ENCODE results near the gene PCYOX1L.

Gene PCYOX1L

DNA sequence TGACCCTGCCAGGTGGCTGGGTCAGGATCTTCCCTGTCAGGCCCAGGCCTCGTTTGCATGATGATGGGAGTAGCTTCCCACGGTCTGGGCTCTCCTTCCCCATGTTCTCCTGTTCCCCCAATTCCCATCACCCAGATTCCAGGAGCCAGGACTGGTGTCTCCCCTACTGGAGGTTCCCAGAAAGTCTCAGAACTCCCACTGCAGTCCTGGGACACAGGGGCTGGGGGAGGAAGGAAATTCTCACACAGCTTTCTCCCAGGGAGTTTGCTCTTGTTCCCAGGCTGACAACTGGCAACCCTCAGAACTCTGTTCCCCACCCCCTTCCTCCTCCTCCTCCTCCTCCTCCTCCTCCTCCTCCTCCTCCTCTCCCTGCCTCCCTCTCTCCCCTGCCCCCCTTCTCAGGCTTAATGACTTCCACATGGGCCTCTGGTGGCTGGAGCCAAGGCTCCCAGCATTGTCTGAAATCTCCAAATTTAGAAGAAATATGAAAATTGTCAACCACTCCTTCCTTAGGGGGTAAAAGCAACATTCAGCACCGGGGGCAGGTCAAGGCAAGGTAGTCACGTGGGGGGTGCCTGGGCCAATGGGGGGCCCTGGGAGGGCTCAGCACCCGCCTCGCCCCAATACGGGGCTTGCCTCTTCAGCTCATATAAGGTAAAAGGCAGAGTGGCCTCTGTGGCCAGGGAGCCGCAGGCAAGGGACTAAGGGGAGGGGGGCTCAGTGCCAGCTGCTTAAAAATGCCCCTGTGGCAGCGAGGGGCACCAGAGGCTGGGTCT, 48.5 kb downstream of the PCYOX1L start:
- DNase-seq (ENCODE audit: low read depth in 1 of 2, low spot score in 1 of 2), result no peak

DNA sequence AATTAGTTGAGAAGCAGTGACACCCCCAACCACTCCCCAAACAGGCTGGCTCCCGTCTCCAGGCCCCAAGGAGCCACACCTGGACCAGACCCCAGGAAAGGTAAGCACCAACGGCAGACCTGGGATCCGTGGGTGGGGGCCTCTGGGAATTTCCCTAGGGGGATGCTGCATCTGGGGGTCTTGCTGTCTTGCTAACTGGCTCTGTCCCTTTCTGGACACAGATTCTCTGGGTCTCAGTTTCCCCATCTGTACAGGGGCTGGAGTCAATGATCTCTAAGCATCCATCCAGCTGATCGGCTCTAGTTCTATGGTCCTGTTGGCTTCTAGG, 49.1 kb downstream of the PCYOX1L start:
- DNase-seq (ENCODE audit: low read depth in 1 of 2, low spot score in 1 of 2), result no peak

DNA sequence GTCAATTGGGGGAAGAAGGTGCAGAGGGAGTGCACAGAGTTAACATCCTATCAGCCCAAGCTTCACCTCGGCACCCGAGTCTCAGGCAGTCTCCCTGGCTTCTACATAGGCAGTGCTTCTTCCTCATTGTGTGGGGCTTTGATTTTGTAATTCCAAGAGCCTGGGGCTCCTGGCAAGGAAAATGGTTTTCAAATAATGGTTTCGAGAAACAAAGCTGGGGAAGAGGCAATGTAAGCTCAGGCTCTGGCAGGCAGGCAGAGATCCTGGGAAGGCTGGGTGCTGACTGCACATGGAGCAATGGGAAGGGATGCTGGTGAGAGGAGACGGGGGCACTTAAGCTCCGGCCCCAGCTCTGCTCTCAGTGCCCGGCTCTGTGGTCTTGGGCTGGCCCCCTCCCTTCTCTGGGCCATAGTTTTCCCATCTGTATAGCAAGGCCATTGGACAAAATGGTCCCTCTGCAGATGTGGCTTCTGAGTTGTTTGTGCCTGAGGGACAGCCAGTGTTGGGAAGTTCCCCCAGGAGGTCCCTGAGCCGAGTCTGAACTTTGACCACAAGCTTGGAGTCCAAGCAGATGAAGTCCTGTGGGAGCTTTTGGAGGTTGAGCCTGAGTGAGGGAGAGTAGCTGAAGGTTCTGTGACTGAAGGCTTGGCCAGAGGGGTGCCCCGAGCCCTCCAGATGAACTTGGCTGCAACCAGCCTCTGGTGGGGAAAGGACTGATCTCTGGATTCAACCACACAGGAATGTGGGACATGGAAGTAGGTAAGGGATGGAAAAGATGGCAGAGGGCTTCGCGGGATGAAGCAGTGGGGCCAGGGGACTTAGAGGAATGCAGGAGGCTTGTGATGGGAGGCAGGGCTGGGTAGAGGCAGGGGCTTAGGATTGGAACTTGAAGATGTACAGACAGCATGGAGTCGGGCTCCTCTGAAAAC, 49.7 kb downstream of the PCYOX1L start:
- no peak for DNase-seq (ENCODE audit: low read depth in 1 of 2, low spot score in 1 of 2)

DNA sequence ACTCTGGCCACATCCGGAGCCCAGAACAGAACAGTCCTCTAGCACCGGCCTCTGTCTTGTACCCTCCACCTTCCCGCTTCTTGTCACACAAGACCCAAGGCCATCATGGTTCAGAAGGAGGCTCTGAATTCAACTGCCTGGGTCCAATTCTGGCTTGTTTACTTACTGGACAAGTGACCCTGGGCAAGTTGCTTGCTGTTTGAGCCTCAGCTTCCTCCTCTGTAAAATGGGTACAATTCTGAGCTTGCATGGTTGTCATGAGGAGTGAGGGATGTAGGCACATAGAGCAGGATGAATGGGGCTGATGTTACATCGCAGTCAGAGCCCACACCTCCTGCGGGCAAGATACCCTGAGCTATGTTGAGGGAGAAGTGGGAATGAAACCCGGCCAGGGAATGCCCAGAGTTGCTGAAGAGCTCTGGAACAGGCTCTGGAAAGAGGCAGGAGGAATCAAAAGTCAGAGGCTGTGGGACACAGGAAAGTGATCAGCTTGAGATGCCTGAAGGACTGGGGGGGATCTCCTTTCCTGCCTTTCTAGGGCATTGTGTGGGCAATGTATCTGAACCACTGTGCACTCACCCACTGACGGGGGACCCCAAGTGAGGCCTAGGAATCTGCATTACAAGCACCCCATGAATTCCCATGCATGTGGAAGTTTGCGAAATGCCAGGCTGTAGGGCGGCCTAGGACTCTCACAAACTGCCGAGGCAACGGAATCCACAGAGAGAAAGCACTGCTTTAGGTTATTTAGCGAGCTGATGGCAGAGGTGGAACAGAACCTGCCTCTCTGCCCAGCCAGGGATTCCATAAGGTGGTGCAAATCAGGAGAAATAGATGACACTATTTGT, 50.6 kb downstream of the PCYOX1L start:
- DNase-seq (ENCODE audit: low read depth in 1 of 2, low spot score in 1 of 2), result no peak

DNA sequence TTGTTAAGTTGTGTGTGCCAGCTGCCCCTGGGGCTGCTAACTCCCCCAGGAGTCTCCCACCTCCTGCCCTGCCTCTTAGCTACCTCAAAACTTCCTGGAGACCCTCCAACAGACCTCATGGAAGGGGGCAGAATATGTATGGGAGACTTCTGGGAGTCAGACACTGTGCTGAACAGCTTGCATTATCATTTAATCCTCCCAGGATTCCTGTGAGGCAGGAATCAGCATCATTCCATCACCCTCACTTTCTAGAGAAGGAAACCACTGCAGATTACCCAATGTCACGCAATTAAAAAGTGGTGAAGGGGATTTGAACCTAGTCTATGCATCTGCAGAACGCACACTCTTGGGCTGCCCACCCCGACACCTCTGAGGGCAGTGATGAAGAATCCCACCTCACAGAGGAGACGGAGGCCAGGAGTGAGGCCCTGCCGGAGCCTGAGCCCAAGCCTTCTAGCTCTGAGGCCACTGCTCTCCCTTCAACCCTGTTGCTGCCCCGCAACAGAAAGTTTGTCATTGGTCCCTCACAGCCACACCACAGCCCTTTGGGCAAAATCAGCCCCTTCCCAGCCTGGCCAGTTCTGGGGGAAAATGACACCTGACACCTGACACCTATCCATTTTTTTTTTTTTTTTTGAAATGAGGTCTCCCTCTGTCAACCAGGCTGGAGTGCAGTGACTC, 51.6 kb downstream of the PCYOX1L start:
- no peak for DNase-seq (ENCODE audit: low read depth in 1 of 2, low spot score in 1 of 2)

DNA sequence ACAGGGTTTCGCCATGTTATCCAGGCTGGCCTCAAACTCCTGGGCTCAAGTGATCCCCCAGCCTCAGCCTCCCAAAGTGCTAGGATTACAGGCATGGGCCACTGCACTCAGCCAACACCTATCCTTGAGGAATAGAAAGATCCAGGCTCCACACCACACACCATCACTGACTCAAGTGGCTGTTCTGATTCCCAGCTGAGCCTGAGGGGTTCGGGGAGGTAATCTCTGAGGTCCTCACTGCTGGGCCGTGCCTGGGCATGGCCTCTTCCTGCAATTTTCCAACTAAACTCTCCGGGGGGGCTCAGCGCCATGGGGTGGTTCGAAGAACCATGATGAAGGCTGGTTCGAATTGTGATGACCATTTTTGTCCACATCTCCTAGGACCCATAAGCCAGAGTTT, 52.2 kb downstream of the PCYOX1L start:
- DNase-seq (ENCODE audit: low read depth in 1 of 2, low spot score in 1 of 2), result no peak

DNA sequence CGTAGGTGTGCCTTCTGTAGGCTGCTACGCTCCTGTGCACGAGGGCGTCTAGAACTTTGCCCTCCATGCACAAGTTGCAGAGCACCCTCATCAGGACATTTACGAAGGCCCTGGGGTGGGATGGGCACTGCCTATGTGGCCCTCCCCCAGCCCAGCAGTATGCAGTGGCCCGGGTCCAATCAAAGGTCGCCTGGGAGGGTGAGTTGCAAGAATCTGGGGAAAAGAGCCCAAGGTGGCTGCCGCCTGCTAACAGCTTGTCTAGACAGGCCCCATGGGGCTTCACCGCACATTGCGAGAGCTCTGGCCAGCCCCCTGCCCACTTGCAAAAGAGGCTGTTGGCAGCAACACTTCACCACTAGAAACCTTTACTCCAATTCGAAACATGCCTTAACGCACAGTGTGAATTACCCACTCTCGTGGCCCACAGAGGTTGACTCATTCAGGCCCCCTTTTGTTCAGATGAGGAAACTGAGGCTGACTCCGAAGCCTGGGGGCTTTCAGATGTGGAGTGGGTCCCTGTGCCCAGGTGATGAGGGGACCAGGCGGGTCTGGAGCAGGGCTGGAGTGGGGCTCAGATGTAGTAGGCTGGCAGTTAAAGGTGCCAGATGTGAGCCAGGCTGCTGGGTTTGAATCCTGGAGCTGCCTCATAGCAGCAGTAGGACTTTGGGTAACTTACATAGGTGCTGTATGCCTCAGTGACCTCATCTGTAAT, 53.0 kb downstream of the PCYOX1L start:
- no peak for DNase-seq (ENCODE audit: low read depth in 1 of 2, low spot score in 1 of 2)

DNA sequence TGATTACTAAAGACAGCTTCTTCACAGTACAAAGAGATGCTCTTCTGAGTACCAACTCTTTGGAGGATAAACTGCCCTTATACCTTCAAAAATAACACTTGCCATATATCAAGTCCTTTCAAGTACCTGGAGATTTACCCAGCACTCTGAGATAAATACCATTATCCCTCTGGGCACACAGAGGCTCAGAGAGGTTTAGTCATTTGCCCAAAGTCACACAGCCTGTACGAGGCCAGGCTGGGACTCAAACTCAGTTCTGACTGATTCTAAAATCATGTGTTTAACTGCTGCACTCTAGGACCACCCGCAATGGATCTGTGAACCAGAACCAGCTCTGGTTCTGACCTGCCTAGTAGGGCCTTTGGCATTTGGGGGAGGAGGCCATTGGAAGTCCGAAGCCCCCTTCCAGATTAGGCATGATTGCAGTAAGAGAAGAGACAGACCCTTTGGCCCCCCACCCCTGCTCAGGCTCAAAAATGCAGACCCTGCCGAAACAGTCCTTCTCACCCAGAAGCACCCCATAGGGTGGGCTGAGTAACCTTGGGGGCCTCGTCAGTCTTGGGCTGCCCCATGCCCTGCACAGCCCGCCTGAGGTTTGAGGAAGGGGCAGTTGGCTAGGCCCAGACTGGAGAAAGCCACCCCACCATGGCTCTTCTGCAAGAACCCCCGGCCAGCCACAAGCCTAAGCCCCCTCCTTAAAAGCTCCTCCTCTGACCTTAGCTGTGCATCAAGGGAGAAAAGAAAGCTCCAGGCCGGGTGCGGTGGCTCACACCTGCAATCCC, 54.1 kb downstream of the PCYOX1L start:
- DNase-seq (ENCODE audit: low read depth in 1 of 2, low spot score in 1 of 2), result no peak

DNA sequence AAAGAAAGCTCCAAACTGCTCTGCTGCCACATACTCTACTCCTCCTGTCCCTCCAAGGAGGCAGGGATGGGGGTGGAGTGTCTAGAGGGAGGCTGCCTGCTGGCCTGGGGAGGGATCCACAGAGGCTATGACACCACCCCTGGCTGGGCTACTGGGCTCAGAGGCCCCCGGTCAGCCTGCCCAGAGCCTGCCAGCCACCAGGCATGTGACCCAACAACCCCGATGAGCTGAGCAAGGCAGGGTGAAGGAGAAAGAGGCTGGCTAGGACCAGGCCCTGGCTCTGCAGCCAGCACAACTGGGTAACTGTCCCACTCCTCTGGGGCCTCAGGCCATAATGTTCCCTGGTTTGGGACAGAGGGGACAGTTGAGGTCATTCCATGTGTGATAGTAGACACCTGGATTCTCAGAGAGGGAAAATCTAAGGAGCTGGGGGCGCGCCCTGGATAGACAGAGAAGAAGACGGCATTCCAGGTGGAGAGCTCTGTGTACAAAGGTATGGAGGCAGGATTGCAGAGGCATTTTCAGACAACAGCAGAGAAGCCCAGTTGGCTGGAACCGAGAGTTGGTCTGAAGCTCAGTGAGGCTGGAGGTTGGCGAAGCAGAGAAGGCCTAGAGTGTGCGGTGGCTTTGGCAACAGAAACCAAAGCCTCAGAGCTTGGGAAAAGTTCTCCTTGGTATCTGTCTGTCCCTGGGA, 55.1 kb downstream of the PCYOX1L start:
- no peak for DNase-seq (ENCODE audit: low read depth in 1 of 2, low spot score in 1 of 2)

DNA sequence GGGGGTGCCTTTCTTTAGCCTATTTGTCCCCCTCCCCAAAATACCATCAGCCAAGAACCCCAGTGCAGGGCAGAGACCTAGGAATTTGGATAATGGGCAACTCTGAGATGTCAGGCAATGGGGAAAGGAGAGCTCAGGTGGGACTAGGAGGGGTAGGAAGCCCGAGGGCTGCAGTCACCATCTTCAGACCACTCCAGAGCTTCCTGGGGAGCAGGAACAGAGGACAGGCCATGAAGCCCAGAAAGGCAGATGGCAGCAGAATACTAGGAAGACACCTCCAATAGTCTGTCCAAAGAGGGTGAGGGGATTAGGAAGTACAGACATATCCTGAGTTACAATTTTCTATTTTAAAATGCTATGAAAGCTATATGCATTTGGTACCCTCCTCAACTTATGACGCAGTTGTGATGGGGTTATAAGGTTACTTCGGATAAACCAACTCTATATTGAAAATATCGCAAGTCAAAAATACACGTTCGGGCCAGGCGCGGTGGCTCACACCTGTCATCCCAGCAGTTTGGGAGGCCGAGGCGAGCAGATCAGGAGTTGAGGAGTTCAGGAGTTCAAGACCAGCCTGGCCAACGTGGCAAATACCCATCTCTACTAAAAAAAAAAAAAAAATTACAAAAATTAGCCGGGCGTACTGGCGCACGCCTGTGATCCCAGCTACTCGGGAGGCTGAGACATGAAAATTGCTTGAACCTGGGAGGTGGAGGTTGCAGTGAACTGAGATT, 55.8 kb downstream of the PCYOX1L start:
- DNase-seq (ENCODE audit: low read depth in 1 of 2, low spot score in 1 of 2), result no peak

DNA sequence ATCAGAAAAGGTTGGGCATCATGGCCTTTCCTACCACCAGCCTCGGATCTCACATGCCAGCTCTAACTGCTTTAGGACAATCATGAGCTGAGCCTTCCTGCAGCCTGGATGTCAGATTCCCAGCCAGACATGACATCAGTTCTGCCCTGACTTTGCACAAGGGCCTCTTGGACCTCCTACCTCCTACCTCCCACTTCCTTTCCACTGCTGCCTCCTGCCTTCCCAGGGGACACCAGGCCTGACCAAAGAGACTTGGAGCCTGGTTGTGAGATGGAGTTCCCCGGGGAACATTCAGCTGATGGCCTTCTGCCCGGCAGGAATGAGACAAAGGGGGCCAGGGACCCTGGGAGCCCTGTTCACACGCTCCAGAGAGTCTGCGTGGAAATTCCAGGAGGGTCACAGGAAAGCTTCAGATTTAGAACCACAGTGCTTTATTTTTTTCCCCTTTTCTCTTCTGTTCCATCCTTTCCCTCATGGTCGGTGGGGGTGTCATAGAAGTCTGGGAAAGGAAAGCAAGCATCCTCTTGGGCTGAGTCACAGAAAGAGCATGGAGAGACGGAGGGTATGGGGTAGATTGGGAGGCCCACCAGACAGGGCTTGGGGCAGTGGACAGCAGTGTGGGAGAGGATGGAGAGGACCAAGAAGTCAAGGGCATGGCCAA, 56.7 kb downstream of the PCYOX1L start:
- no peak for DNase-seq (ENCODE audit: low read depth in 1 of 2, low spot score in 1 of 2)

DNA sequence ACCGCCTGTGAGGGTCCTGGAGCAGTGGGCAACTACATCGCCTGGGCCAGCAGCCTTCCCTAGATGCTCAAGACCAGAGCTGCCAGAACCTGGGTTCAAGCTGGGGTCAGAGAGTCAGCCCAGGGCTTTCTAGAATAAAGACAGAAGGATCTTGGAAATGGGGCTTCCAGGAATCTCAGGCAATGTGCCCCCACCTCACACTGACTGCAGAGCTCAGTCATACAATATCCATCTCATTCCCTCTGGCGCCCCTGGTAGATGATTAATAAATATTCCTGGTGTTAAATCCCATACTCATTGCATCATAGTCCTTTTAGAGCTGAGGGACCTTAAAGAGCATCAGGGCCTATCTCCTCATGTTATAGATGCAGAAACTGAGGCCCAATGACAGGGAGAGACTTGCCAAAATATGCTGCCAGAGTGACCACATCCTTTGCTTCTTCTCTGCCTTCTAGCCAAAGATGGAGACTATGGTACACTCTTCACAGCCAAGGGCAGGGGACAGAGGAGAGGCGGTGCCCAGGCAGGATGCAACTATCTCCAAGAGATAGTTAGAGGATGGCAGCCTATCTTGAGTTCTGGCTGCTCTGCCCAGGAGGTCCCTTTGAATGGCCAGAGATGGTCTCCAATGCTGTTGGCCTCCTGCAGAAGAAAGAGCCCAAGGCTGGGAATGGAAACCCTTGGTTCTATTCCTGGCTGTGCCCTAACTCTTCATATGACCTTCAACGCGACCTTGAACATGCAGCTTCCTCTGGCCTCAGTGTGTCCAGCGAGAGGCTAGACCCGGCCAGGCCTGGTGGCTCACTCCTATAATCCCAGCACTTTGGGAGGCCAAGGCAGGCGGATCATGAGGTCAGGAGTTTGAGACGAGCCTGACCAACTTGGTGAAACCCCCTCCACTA, 57.5 kb downstream of the PCYOX1L start:
- DNase-seq (ENCODE audit: low read depth in 1 of 2, low spot score in 1 of 2), result no peak

DNA sequence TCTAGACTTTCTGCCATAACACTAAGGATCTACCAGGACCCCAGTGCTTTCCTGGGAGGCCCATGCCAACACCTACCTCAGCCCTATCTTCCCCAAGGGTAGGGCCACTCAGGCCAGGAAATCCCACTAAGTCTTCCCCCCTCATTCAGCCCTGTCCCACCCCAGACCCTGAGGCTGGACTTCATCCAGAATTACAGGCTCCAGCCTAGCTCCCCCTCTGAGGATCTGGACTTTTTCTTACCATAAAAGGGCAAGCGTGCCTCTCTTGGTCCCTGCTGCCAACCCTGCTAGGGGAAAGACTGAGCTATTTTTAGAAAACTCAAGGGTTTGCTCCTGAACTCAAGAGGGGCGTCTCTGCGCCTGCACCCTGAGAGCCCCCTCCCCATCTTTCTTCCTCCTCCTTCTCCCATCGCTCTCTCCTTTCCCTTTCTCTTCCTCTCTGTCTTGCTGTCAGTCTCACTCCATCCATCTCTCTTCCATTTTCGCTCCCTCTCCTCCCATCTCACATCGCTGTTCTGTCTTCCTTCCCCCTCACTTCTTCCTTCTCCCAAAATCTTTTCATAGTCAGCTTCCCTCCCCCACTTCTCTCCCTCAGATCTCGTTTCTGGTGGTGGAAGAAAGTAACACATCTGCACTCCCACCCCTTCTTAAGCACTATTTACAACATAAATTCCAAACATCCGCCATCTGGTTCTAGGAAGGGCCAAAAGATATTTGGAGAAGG, 59.3 kb downstream of the PCYOX1L start:
- DNase-seq (ENCODE audit: low read depth in 1 of 2, low spot score in 1 of 2), result no peak

DNA sequence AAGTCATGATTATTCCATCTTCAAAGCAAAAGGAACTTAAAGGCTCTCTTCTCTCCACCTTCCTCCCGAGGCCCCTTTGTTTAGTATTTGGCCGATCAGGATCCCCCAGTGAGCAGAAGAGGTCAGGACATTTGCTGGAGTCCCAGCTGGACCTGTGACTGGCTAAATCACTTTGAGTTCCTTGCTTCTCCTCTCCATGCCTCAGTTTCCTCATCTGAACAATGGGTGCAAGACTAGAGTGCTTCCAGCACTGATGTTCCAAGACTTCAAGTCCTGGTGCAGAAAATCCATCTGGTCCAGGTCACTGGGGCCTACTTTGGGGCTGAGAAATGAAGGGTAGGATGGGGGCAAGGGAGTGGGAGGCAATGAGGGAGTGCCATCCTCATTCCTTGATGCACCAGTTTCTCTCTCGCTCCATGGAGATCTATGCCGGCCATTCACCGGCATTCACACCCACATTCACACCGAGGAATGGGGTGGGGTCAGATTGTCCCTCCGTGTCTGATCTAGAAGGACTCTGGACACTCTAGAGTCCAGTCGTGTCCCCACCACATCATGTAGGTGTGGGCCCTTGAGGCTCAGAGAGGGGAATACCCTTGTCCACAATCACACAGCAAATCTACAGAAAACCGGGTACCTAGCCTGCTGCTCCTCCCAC, 60.0 kb downstream of the PCYOX1L start:
- DNase-seq (ENCODE audit: low read depth in 1 of 2, low spot score in 1 of 2), result no peak

DNA sequence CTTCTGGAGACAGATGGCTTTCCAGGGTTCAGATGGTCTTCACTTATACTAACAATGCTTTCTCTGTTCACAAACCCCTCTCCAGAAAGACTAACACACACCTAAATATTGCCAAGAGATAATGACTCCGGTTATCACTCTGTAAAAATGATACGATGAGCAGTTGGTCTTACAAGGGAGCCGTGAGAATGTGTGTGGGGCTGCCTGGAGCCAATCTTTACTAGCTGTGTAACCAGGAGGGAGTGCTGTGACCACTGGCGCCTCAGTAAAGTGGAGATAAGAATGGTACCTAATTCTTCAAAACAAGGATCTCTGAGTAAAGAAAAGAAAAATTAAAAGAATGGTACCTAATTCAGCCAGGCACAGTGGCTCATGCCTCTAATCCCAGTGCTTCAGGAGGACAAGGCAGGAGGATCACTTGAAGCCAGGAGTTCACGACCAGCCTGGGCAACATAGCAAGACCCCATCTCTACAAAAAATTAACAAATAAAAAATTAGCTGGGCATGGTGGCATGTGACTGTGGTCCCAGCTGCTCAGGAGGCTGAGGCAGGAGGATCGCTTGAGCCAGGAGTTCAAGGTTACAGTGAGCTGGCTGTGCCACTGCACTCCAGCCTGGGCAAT, 61.2 kb downstream of the PCYOX1L start:
- no peak for DNase-seq (ENCODE audit: low read depth in 1 of 2, low spot score in 1 of 2)

Data from activated CD4-positive, alpha-beta T cell treated with anti-CD3 and anti-CD28 coated beads, Interleukin-2, amount 50 U/mL, for 24 hours (primary cell).